BE2C (cell line): Measurements from ENCODE around the gene PRUNE1.

Source experiments
- DNase-seq: peaks from one replicate; pipeline ENCODE4 v3.0.0-alpha.2; 2020
- H3K27me3 ChIP-seq: fragments of 250-450 bp; sonication (Bioruptor Pico); 2 replicates; pipeline ENCODE4 v1.5.1; 2020; ENCODE audit warnings: mild to moderate bottlenecking
- H3K36me3 ChIP-seq: fragments of 250-450 bp; sonication (Bioruptor Pico); 2 replicates; pipeline ENCODE4 v1.5.1; 2020; ENCODE audit warnings: mild to moderate bottlenecking
- H3K4me1 ChIP-seq: fragments of 250-450 bp; sonication (Bioruptor Pico); 2 replicates; pipeline ENCODE4 v1.5.1; 2020
- H3K4me3 ChIP-seq: 2 replicates; pipeline ENCODE4 v1.5.1; 2011; ENCODE audit warnings: low read depth, low read length
- H3K9me3 ChIP-seq: fragments of 250-450 bp; sonication (Bioruptor Pico); 2 replicates; pipeline ENCODE4 v1.5.1; 2020
- CTCF ChIP-seq: IDR thresholded peaks from 2 replicates; pipeline ENCODE4 v1.5.1; 2012; ENCODE audit warnings: mild to moderate bottlenecking, low read depth, low read length

Gene PRUNE1

GRCh38 chr1:150971583-150972416 is 36.4 kb upstream of the PRUNE1 start:
- Histone ChIP-seq H3K9me3 (no peaks in the 10 kb centered on the region), H3K36me3 (peaks cover 27% of the 10 kb centered on the region), H3K4me1 (peaks cover 20% of the 10 kb centered on the region), H3K4me3 (no peak overlapping the region), H3K27me3 (no peaks in the 10 kb centered on the region)
- TF ChIP-seq CTCF: no peak
- DNase-seq: no peak

GRCh38 chr1:150972417-150972940 is 35.8 kb upstream of the PRUNE1 start:
- Histone ChIP-seq H3K4me3 (peak overlapping the region; percentile 78), H3K36me3 (peaks cover 20% of the 10 kb centered on the region), H3K9me3 (no peaks in the 10 kb centered on the region), H3K4me1 (peaks cover 27% of the 10 kb centered on the region), H3K27me3 (no peaks in the 10 kb centered on the region)
- DNase-seq: no peak
- no peak for TF ChIP-seq CTCF

GRCh38 chr1:150973258-150973835 is 34.9 kb upstream of the PRUNE1 start:
- peak; percentile 22 for DNase-seq
- TF ChIP-seq CTCF: no peak
- peak overlapping the region; percentile 78 for H3K4me3 ChIP-seq
- peaks cover 12% of the 10 kb centered on the region for H3K36me3 ChIP-seq
- H3K27me3 ChIP-seq: no peaks in the 10 kb centered on the region
- no peaks in the 10 kb centered on the region for H3K9me3 ChIP-seq
- H3K4me1 ChIP-seq: peaks cover 30% of the 10 kb centered on the region

GRCh38 chr1:150973836-150974579 is 34.2 kb upstream of the PRUNE1 start:
- no peaks in the 10 kb centered on the region for H3K27me3 ChIP-seq
- no peak for TF ChIP-seq CTCF
- DNase-seq: peak; percentile 36
- no peaks in the 10 kb centered on the region for H3K9me3 ChIP-seq
- H3K4me1 ChIP-seq: peaks cover 30% of the 10 kb centered on the region
- peak overlapping the region; percentile 78 for H3K4me3 ChIP-seq
- H3K36me3 ChIP-seq: peaks cover 5% of the 10 kb centered on the region

GRCh38 chr1:150974580-150975478 is 33.4 kb upstream of the PRUNE1 start, which contains the start of gene CERS2:
TSS of gene CERS2 (minus strand) at chr1:150974835. CDS start at chr1:150969090, 5,745 bp downstream.
- DNase-seq: peak; percentile 91
- Histone ChIP-seq H3K36me3 (0 out of 2 replicates have a peak, but pooled peaks cover 3% of the 10 kb centered on the region), H3K4me1 (peaks cover 30% of the 10 kb centered on the region), H3K9me3 (no peaks in the 10 kb centered on the region), H3K4me3 (peak within 1 kb of the TSS; percentile 78), H3K27me3 (no peaks in the 10 kb centered on the region)
- TF ChIP-seq CTCF: no peak
